Central memory CD8-positive, alpha-beta T cell (primary cell): ENCODE data around the gene GCSAML.
A peak's percentile ranks its signal among the peaks of the same experiment; 100 is the strongest.

Experiments used
- ATAC-seq: fragments of 150-1000 bp; cut with Tn5 transposase; replicated peaks from 2 replicates; pipeline ENCODE4 v1.10.0; 2022; ENCODE audit warnings: mild to moderate bottlenecking, moderate FRiP score, moderate number of reproducible peaks; ENCODE audit not compliant: poor library complexity, severe bottlenecking; ENCODE audit errors: extremely low read depth
- DNase-seq, 2 donors: peaks; one replicate each; pipeline ENCODE4 v3.0.0; 2021; ENCODE audit warnings: low spot score in 2 of 2
- H3K27ac Mint-ChIP-seq: one replicate; pipeline ENCODE4 v1.8.0; 2022; ENCODE audit warnings: low read depth, mild to moderate bottlenecking, moderate library complexity, mixed read lengths
- H3K27me3 Mint-ChIP-seq: one replicate; pipeline ENCODE4 v1.8.0; 2022; ENCODE audit warnings: mixed read lengths
- H3K36me3 Mint-ChIP-seq: one replicate; pipeline ENCODE4 v1.8.0; 2022; ENCODE audit warnings: mild to moderate bottlenecking, moderate library complexity, mixed read lengths; ENCODE audit not compliant: insufficient read depth
- H3K4me1 Mint-ChIP-seq: one replicate; pipeline ENCODE4 v1.8.0; 2022; ENCODE audit warnings: mixed read lengths
- H3K4me3 Mint-ChIP-seq: one replicate; pipeline ENCODE4 v1.8.0; 2022; ENCODE audit warnings: mild to moderate bottlenecking, moderate library complexity, mixed read lengths
- H3K9me3 Mint-ChIP-seq: one replicate; pipeline ENCODE4 v1.8.0; 2022; ENCODE audit warnings: mixed read lengths

GCSAML gene

DNA sequence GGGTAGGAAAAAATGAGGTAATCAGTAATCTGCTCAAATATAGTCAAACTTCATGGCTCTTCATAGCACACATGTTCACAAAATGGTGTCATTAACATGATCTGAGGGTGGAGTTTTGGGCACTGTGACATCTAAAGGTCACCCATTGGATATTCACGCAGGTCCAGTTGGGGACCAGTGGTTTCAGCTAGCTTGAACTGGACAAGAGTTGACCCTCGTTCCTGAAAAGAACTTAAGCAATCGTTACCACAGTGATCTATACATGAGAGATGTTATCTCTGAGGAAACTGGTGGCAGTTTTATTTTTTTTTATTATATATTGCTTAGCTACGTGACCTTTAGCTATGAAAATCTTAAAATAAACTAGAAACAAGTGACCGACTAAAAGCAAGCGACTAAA, 9.7 kb upstream of the GCSAML start:
- no peak for DNase-seq
- Mint-ChIP-seq H3K4me3 (no peak overlapping the region), H3K4me1 (no peaks in the 10 kb centered on the region), H3K9me3 (no peaks in the 10 kb centered on the region), H3K36me3 (no peaks in the 10 kb centered on the region), H3K27me3 (peaks cover 64% of the 10 kb centered on the region), H3K27ac (no peak overlapping the region)
- ATAC-seq = no peak

DNA sequence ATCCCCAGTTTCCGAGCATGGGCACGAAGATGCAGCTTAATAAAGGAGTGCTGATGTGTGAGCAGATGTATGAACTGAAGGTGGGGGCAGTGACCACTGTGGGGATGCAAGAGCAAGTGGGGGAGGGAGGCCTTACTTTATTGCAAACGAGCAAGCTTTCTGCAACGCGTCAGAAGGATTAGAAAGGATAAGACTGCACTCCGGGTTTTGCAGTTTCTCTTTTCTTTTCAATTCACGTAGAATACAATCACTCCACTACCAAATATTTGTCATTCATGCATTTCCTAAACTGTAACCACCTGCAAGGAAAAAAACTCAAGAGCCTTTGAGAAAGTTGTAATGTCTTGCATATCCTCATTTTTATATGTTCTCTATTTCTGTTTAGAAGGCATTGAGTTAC, 8.4 kb upstream of the GCSAML start:
- H3K27ac Mint-ChIP-seq = no peak overlapping the region
- peaks cover 58% of the 10 kb centered on the region for H3K27me3 Mint-ChIP-seq
- DNase-seq (no peak), ATAC-seq (no peak)
- no peaks in the 10 kb centered on the region for H3K9me3 Mint-ChIP-seq
- H3K36me3 Mint-ChIP-seq = no peaks in the 10 kb centered on the region
- H3K4me3 Mint-ChIP-seq = no peak overlapping the region
- no peaks in the 10 kb centered on the region for H3K4me1 Mint-ChIP-seq

DNA sequence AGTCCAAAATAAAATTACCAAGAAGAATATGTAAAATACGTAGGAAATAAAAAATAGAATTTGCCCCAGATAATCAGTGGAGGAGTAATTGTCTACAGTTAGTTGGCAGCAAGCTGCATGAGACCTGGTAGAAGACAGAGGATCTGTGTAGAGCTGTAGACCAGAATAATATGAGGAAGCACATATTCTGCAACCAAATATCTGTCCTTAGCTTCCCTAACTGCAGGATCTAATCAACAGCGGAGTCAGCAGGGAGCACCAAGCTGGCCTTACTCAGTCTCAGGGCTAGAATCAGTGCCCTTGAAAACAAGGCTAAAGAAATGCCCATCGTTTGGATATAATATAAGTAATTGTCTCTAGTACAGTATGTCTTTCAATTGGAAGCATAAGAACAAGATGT, 6.1 kb upstream of the GCSAML start:
- Mint-ChIP-seq H3K27ac (no peak overlapping the region), H3K27me3 (peaks cover 61% of the 10 kb centered on the region), H3K4me3 (no peak overlapping the region), H3K9me3 (no peaks in the 10 kb centered on the region), H3K4me1 (no peaks in the 10 kb centered on the region), H3K36me3 (no peaks in the 10 kb centered on the region)
- DNase-seq (no peak), ATAC-seq (no peak)

- ATAC-seq = peak; percentile 43
- Mint-ChIP-seq H3K9me3 (no peaks in the 10 kb centered on the region), H3K4me1 (peaks cover 10% of the 10 kb centered on the region), H3K27me3 (peaks cover 43% of the 10 kb centered on the region), H3K27ac (no peak overlapping the region), H3K4me3 (no peak overlapping the region), H3K36me3 (no peaks in the 10 kb centered on the region)
- no peak for DNase-seq
Measured at GRCh38 chr1:247548092-247548491, 842 bp upstream of the GCSAML start.

GRCh38 chr1:247551721-247552120, 2.8 kb downstream of the GCSAML start:
- DNase-seq = no peak
- Mint-ChIP-seq H3K27ac (no peak overlapping the region), H3K36me3 (no peaks in the 10 kb centered on the region), H3K4me3 (no peak overlapping the region), H3K27me3 (peaks cover 25% of the 10 kb centered on the region), H3K9me3 (no peaks in the 10 kb centered on the region), H3K4me1 (peaks cover 10% of the 10 kb centered on the region)
- ATAC-seq = no peak

- H3K36me3 Mint-ChIP-seq = no peaks in the 10 kb centered on the region
- no peak for DNase-seq
- H3K27ac Mint-ChIP-seq = no peak overlapping the region
- no peak for ATAC-seq
- no peaks in the 10 kb centered on the region for H3K9me3 Mint-ChIP-seq
- no peak overlapping the region for H3K4me3 Mint-ChIP-seq
- peaks cover 25% of the 10 kb centered on the region for H3K27me3 Mint-ChIP-seq
- H3K4me1 Mint-ChIP-seq = peaks cover 10% of the 10 kb centered on the region
Measured at GRCh38 chr1:247552231-247552630, 3.3 kb downstream of the GCSAML start.

DNA sequence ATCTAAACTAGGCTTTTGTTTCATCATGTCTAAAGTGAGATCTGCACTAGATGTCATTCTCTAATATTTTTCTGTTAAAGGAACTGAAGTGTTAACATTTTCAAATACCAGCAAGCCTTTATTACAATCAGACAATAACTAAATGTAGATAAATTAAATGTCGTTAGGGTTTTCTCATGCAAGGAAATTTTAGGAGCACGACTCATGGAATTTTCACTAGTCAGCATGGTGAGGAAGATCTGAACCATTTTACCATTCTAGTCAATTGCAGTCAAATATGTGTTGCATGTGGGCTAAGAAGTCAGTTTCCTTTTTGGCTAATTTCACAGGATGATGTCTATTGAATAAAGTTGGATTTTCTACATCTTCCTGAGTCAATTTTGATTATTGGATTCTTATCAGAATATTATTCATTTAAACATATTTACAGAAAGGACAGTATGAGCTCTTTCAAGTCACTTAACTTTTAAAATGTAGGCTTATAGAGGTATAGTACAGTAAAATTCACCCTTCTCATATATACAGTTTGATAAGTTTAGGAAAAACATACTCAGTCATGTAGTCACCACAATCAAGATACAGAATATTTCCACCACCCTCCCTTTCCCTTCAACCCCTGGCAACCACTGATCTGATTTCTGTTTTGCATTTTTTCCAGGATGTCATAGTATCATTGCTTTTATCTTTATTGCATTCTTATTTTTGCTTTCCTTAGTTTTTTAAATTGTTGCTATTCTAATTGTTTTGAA, 9.2 kb downstream of the GCSAML start:
- no peaks in the 10 kb centered on the region for H3K36me3 Mint-ChIP-seq

GRCh38 chr1:247561711-247562110, 12.8 kb downstream of the GCSAML start:
- ATAC-seq = no peak
- H3K9me3 Mint-ChIP-seq = no peaks in the 10 kb centered on the region
- no peaks in the 10 kb centered on the region for H3K4me1 Mint-ChIP-seq
- DNase-seq = no peak
- no peak overlapping the region for H3K27ac Mint-ChIP-seq
- no peaks in the 10 kb centered on the region for H3K36me3 Mint-ChIP-seq
- no peak overlapping the region for H3K4me3 Mint-ChIP-seq
- H3K27me3 Mint-ChIP-seq = no peaks in the 10 kb centered on the region

More for the DNA sequence above, 9.2 kb downstream of the GCSAML start:
- no peak for DNase-seq
- no peaks in the 10 kb centered on the region for H3K27me3 Mint-ChIP-seq
- H3K27ac Mint-ChIP-seq = no peak overlapping the region
- no peak for ATAC-seq
- H3K9me3 Mint-ChIP-seq = no peaks in the 10 kb centered on the region
- H3K4me3 Mint-ChIP-seq = no peak overlapping the region
- H3K4me1 Mint-ChIP-seq = no peaks in the 10 kb centered on the region

DNA sequence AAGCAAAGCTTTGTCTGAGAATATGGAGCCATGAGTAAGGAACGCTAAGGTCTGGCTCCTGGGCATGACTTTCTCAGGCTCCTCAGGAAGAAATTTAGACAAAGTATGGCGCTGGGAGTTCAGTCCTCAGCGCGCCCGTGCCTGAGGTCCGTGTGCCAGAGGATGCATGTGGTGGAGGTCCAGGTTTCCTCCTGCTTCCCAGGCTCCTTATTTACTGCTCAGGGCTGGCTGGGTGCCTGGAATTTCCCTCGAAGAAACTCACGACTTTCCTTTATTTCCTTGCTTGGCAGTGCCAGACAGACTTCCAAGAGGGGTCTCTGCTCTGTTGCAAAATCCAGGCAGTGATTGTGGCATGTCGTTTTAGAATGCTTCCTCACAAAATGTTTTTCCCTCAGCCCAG, 13.3 kb downstream of the GCSAML start:
- DNase-seq (no peak), ATAC-seq (no peak)
- H3K4me1 Mint-ChIP-seq = no peaks in the 10 kb centered on the region
- H3K36me3 Mint-ChIP-seq = no peaks in the 10 kb centered on the region
- no peak overlapping the region for H3K4me3 Mint-ChIP-seq
- no peak overlapping the region for H3K27ac Mint-ChIP-seq
- no peaks in the 10 kb centered on the region for H3K27me3 Mint-ChIP-seq
- H3K9me3 Mint-ChIP-seq = no peaks in the 10 kb centered on the region

- Mint-ChIP-seq H3K27me3 (peaks cover 48% of the 10 kb centered on the region), H3K36me3 (peaks cover 1% of the 10 kb centered on the region), H3K9me3 (peaks cover 13% of the 10 kb centered on the region), H3K4me1 (no peaks in the 10 kb centered on the region), H3K4me3 (no peak overlapping the region), H3K27ac (no peak overlapping the region)
- ATAC-seq = no peak
- no peak for DNase-seq
Measured at GRCh38 chr1:247574236-247574635, 25.3 kb downstream of the GCSAML start.

- peaks cover 1% of the 10 kb centered on the region for H3K36me3 Mint-ChIP-seq
- no peak overlapping the region for H3K4me3 Mint-ChIP-seq
- ATAC-seq = no peak
- H3K27ac Mint-ChIP-seq = no peak overlapping the region
- no peak for DNase-seq
- H3K27me3 Mint-ChIP-seq = peaks cover 46% of the 10 kb centered on the region
- peaks cover 13% of the 10 kb centered on the region for H3K9me3 Mint-ChIP-seq
- H3K4me1 Mint-ChIP-seq = no peaks in the 10 kb centered on the region
Measured at GRCh38 chr1:247574664-247575063, 25.7 kb downstream of the GCSAML start.

DNA sequence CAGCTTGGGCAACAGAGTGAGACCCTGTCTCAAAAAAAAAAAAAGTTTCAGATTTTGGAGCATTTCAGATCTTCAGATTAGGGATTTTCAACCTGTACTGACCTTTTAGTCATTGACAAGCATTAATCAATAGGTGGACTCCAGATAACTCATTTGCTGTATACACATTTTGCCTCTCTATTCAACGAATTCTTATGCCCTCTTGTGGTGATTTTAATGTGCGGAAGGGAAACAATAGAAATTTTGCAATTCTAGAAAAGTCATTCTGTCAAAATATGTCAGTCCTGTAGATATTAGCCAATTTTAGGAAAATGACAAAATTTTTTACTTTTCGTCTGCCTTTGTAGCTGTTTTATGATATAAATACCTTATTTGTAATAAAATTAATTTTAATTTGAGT, 27.6 kb downstream of the GCSAML start:
- H3K4me1 Mint-ChIP-seq = no peaks in the 10 kb centered on the region
- no peak overlapping the region for H3K27ac Mint-ChIP-seq
- DNase-seq = no peak
- H3K36me3 Mint-ChIP-seq = peaks cover 1% of the 10 kb centered on the region
- no peak for ATAC-seq
- no peaks in the 10 kb centered on the region for H3K9me3 Mint-ChIP-seq
- no peak overlapping the region for H3K4me3 Mint-ChIP-seq
- H3K27me3 Mint-ChIP-seq = peaks cover 27% of the 10 kb centered on the region

DNA sequence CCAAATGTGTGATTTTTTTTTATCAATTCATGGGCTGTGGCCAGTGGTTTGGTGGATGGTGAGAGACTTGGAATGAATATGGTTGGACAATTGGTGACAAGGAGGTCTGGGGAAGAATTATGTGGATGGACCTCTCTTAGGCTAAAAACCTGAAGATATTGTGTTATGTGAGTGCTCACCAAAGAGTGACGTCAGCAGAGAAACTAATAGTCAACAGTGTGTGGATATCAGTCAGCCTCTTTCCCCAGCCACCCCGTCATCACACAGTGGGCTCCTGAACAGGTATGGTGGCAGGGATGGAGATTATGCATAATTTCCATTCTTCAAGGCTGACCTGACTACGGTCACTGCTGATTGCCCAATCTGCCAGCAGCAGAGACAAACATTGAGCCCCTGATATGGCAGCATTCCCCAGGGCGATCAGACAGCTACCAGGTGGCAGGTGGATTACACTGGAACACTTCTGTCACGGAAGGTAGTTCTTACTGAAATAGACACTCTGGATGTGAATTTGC, 30.1 kb downstream of the GCSAML start:
- no peak for ATAC-seq
- Mint-ChIP-seq H3K9me3 (no peaks in the 10 kb centered on the region), H3K4me1 (no peaks in the 10 kb centered on the region), H3K27me3 (peaks cover 10% of the 10 kb centered on the region), H3K4me3 (no peak overlapping the region), H3K27ac (no peak overlapping the region), H3K36me3 (peaks cover under 1% of the 10 kb centered on the region)
- DNase-seq = no peak
